Activated gamma-delta T cell (primary cell): Measurements from ENCODE around the gene CD74.
"Not testable (repeated sequence)": the region's sequence is repeated elsewhere in the genome, so short reads cannot be mapped to it uniquely, and the experiment has no call there.

Experiments used
- DNase-seq: peaks from one replicate; lab custom pipeline; 2025; lab: John Stamatoyannopoulos, UW
- total RNA-seq, 2 donors: gene quantifications; one replicate each; lab custom pipeline; 2026; lab: John Stamatoyannopoulos, UW

Gene CD74
- 157 to 551 reads per million in 2 donors for total RNA-seq

GRCh38 chr5:150412319-150413175 lies at the start of gene CD74:
Gene CD74, minus strand, starts transcription at chr5:150412910. Its CDS starts 161 bp downstream, at chr5:150412749.
- DNase-seq, result peak; percentile 73

DNA sequence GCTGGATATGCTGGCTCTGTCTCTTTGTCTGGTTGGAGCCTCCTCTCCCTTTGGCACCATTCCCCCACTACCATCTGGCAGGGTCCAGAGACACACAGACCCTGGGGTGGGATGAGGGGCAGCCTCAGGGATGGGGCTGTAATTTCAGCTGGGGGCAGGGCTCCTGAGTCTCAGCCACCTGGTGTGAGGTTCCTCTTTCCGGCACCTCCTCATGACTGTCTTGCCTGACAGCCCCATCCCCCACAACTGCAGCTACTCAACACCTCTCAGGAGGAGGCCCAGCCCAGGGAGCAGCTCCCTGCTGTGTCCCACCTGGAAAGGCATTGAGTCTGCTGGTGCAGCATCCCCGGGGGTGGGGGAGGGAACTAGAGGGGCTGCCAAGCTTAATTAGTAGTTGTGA lies 48.5 kb upstream of the CD74 start:
- no peak for DNase-seq

DNA sequence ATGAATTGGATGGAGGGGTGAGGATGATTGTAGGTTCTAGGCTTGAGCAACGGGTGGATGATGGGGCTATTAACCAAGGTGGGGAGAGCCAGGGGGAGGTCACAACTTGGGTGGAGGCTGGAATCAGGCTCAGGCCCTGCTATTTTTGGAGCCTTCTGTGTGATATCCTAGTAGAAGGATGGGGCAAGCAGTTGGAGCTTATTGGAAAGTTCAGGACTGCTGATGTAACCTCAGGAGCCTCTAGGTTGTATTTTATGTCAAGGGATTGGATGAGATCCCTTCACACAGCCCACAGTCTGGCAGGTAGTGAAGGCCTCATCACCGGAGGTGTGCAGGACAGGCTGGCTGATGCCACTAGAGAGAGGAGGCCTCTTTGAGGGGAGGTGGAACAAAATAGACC lies 48.1 kb upstream of the CD74 start:
- no peak for DNase-seq

- DNase-seq, result peak; percentile 64
Observed at GRCh38 chr5:150458802-150459557, 46.3 kb upstream of the CD74 start.

GRCh38 chr5:150457562-150458240 lies 45.0 kb upstream of the CD74 start:
- DNase-seq, result no peak

GRCh38 chr5:150457121-150457520 lies 44.4 kb upstream of the CD74 start:
- DNase-seq, result no peak

- DNase-seq, result no peak
Observed at GRCh38 chr5:150454492-150455229, 42.0 kb upstream of the CD74 start.

DNA sequence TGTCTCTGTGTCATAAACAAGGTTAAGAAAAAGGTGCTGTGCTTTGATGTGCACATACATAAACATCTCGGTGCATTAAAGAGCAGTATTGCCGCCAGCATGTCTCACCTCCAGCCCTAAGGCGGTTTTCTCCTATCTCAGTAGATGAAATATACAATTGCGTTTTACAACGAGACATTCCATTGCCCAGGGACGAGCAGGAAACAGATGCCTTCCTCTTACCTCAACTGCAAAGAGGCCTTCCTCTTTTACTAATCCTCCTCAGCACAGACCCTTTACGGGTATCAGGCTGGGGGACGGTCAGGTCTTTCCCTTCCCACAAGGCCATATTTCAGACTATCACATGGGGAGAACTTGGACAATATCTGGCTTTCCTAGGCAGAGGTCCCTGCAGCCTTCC lies 41.3 kb upstream of the CD74 start:
- DNase-seq, result not testable (repeated sequence)

GRCh38 chr5:150452914-150453313 lies 40.2 kb upstream of the CD74 start:
- DNase-seq, result no peak

DNA sequence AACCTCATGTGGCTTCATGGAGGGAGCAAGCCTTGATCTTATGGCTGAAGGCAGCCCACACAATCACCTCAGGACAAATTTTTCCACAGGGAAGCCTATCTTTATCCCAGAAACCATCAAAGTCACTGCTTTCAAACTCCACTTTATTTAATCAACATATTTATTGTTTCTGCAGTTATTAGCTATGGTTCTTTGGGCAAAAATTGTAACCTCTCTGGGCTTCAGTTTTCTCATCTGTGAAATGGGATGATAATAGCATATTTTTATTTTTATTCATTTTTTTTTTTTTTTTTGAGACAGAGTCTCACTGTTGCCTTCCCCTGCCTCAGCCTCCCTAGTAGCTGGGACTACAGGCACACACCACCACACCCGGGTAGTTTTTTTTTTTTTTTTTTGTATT lies 38.9 kb upstream of the CD74 start:
- DNase-seq, result no peak

DNA sequence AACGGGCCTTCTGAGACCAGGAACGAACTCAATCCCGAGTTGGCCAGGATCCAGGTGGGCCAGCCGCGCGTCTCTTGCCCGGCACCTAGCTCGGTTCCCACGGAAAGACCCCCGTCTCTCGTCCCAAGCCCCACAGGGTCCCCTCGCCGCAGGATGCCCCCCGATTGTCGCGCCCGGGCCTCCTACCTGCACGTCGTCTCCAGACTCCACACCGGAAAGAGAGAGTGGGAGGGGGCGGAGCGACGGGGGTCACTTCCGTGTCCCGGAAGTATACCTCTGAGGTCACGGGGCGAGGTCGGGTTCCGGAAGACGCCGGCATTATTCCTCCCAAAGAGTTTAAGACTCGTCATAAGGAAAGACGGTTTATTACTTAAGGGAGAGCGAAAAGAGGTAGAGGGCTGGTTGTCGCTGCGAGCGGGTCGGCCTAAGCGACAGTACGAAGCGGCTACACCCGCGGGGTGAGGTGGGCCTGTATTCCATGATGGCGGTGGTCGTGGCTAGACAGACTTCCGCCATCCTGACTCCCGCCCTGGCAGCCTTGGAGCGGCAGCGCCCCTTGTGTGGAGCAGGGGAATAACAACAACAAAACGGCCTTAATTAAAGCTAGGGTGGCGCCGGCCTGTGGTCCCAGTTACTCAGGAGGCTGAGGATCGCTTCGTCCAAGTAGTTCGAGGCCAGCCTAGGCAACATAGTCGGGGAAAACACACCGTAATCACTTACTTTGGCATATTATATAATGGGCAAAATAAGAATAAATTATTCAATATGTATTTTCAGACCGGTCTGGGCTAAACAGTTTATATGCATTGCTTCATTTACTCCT lies 37.0 kb upstream of the CD74 start, which contains the start of gene RPS14:
RPS14 (minus strand) TSS at position 223 of the 823 bp plus-strand sequence. CDS start 2,006 bp downstream, outside the sequence.
- DNase-seq, result peak; percentile 75

DNA sequence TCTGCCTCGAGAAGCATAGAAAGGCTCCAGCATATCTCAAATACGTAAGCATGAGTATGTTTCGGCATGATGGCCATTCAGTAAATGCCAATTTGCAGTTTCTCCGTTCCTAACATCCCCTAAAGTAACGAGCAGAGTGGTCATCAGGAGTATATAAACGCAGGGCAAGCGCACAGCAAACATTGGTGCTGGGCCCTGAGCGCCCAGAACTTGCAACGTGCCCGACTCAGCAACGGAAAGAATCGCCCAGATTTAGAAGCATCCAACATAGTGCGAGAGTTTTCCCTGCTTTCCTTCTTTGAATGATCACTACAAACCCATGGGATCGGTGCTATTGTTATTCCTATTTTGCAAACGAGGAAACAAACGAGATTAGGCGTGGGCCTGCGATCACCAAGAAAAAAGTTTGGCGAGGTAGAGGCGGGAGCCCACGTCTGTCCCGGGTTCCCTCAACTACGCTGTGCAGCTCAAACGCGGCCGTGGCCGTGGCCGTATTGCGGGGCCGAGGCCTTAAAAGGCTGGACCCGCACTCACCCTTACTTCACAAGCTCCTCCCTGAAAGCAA lies 36.3 kb upstream of the CD74 start:
- DNase-seq, result no peak

DNA sequence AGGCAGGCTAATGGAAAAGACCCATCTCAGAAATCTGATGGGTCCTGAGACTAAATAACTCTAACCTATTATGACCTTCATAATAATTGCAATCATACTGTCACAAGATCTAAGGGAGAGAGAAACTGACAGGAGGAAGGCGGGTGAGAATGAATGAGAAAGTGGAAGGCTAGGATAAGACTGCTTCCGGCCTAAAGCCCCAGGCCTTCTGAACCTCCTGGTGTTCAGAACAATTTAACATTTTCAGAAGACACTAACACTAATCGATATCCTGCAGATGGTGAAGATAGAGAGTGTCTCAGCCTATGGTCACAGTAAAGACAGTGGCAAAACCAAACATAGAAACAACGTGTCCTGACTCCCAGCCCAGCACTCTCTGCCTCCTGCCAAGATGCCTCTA lies 35.6 kb upstream of the CD74 start:
- no peak for DNase-seq

- DNase-seq, result no peak
Observed at GRCh38 chr5:150447188-150447587, 34.5 kb upstream of the CD74 start.

DNA sequence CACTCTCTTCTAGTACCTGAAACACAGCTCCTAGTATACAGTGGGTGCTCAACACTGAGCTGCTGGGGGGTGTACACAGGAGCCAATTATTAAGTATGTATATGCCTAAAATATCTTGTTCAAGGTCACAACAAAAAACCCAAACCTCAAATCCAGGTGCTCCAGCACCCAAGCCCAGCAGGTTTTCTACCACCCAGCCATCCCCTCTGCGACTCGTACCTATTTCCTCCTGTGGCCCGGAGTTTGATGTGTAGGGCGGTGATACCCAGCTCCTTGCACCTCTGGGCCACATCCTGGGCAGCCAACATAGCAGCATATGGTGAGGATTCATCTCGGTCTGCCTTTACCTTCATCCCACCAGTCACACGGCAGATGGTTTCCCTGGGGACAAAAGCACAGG lies 33.9 kb upstream of the CD74 start:
- DNase-seq, result no peak

DNA sequence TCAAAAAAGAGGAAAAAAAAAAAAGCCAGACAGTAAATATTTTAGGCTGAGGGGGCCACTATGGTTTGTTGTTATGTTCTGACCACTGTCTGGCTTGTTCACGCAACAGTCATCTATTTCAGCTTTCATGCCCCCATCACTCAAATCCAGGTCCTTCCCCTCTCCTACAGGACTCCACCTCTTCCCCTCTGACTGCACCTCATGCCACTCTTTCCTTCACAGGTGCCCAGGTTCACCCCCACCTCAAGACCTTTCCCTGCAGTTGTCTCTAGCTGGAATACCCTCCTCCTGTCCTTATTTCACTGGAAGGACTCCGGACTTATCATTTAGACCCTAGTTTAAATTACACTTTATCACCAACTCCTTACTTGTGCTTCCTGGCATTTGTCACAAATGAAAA lies 33.4 kb upstream of the CD74 start:
- DNase-seq, result no peak

- DNase-seq, result no peak
Observed at GRCh38 chr5:150444770-150445169, 32.1 kb upstream of the CD74 start.

GRCh38 chr5:150443242-150444075 lies 30.7 kb upstream of the CD74 start:
- DNase-seq, result no peak

GRCh38 chr5:150442699-150443080 lies 30.0 kb upstream of the CD74 start:
- DNase-seq, result no peak
